Smooth muscle cell (in vitro differentiated cells): ENCODE data around the gene DNM3. TPM values are rescaled to one million over a fixed set of nuclear protein-coding genes. Genes with fewer than 3 reads are reported as not detected.

Source experiments
- DNase-seq: peaks from one replicate; lab custom pipeline; 2025; ENCODE audit not compliant: unreplicated experiment; lab: John Stamatoyannopoulos, UW
- H2AFZ ChIP-seq: fragments of 200-600 bp; sonication (generic); 2 replicates; pipeline ENCODE4 v1.6.0; 2016; ENCODE audit warnings: antibody characterized with exemption, low read depth, mild to moderate bottlenecking
- H3F3A ChIP-seq: fragments of 200-600 bp; sonication (generic); 2 replicates; pipeline ENCODE4 v1.6.0; 2017; ENCODE audit warnings: antibody characterized with exemption, low read depth
- H3K27ac ChIP-seq: fragments of 200-600 bp; sonication (generic); 2 replicates; pipeline ENCODE4 v1.5.1; 2016; ENCODE audit warnings: low read depth, mild to moderate bottlenecking
- H3K27me3 ChIP-seq: fragments of 200-600 bp; sonication (generic); 2 replicates; pipeline ENCODE4 v1.6.1; 2016; ENCODE audit warnings: low read depth, mild to moderate bottlenecking
- H3K36me3 ChIP-seq: fragments of 200-600 bp; sonication (generic); 2 replicates; pipeline ENCODE4 v1.5.1; 2016; ENCODE audit warnings: low read depth
- H3K4me1 ChIP-seq: fragments of 200-600 bp; sonication (generic); 2 replicates; pipeline ENCODE4 v1.5.1; 2016; ENCODE audit warnings: low read depth
- H3K4me2 ChIP-seq: fragments of 200-600 bp; sonication (generic); 2 replicates; pipeline ENCODE4 v1.6.0; 2016; ENCODE audit warnings: mild to moderate bottlenecking
- H3K4me3 ChIP-seq: fragments of 200-600 bp; sonication (generic); 2 replicates; pipeline ENCODE4 v1.5.1; 2016; ENCODE audit warnings: mild to moderate bottlenecking
- H3K79me2 ChIP-seq: fragments of 200-600 bp; sonication (generic); 2 replicates; pipeline ENCODE4 v1.6.0; 2016; ENCODE audit warnings: low read depth, mild to moderate bottlenecking
- H3K9ac ChIP-seq: fragments of 200-600 bp; sonication (generic); 2 replicates; pipeline ENCODE4 v1.6.0; 2016; ENCODE audit warnings: low read depth
- H3K9me3 ChIP-seq: fragments of 200-600 bp; sonication (generic); replicated peaks from 2 replicates; pipeline ENCODE4 v1.5.1; 2016; ENCODE audit warnings: low read depth
- H4K20me1 ChIP-seq: fragments of 200-600 bp; sonication (generic); 2 replicates; pipeline ENCODE4 v1.6.0; 2016; ENCODE audit warnings: low read depth
- CTCF ChIP-seq: fragments of 200-600 bp; sonication (generic); IDR thresholded peaks from 2 replicates; pipeline ENCODE4 v1.5.1; 2017; ENCODE audit warnings: borderline replicate concordance, mild to moderate bottlenecking, antibody characterized with exemption; ENCODE audit not compliant: insufficient read depth, poor library complexity, severe bottlenecking
- WGBS: methylation state at CpG from one replicate; pipeline ENCODE4 v1.1.7; 2016; ENCODE audit warnings: low lambda C conversion rate; 5-methylcytosine and 5-hydroxymethylcytosine counted together
- polyA plus RNA-seq: library from polyadenylated mRNA; unstranded; fragments of >200 nt; fragmentation: Nextera tagmentation; extraction: Ambion mirVana; gene quantifications from 2 replicates; pipeline ENCODE4 v1.2.1, GENCODE V29; 2016
- total RNA-seq: library from RNA; depleted of rRNA; stranded (reverse); fragments of >200 nt; gene quantifications from 2 replicates; pipeline ENCODE4 v1.2.3, GENCODE V29; 2014

The DNM3 gene
- total and polyA plus RNA-seq, 2 experiments from 2014 or later: 1.7 to 3.0 TPM

- Histone ChIP-seq H4K20me1 (no peaks in the 10 kb centered on the region), H3K27ac (peak overlapping the region; percentile 30), H3F3A (no peaks in the 10 kb centered on the region), H3K4me2 (peak overlapping the region; percentile 64), H2AFZ (peak overlapping the region; percentile 67), H3K27me3 (no peaks in the 10 kb centered on the region), H3K79me2 (no peaks in the 10 kb centered on the region), H3K36me3 (no peaks in the 10 kb centered on the region), H3K4me1 (peaks cover 18% of the 10 kb centered on the region), H3K9ac (no peak overlapping the region), H3K9me3 (no peaks in the 10 kb centered on the region), H3K4me3 (no peak overlapping the region)
- DNase-seq: no peak
- no peak for TF ChIP-seq CTCF
- WGBS: 50% methylated on average over 3 of the region's 3 CpGs
These were observed 344.7 kb downstream of the DNM3 start for GRCh38 chr1:172185996-172186395.

GRCh38 chr1:172201572-172201971 lies 360.3 kb downstream of the DNM3 start:
- 67% methylated on average over 3 of the region's 3 CpGs for WGBS
- H3F3A ChIP-seq: no peaks in the 10 kb centered on the region
- no peaks in the 10 kb centered on the region for H3K79me2 ChIP-seq
- no peak overlapping the region for H3K27ac ChIP-seq
- no peaks in the 10 kb centered on the region for H3K4me1 ChIP-seq
- H3K9me3 ChIP-seq: no peaks in the 10 kb centered on the region
- peaks cover 6% of the 10 kb centered on the region for H3K36me3 ChIP-seq
- no peak for DNase-seq
- H4K20me1 ChIP-seq: no peaks in the 10 kb centered on the region
- H3K27me3 ChIP-seq: no peaks in the 10 kb centered on the region
- no peak overlapping the region for H3K4me3 ChIP-seq
- H3K4me2 ChIP-seq: no peak overlapping the region
- H3K9ac ChIP-seq: no peak overlapping the region
- TF ChIP-seq CTCF: no peak
- H2AFZ ChIP-seq: no peak overlapping the region

- Histone ChIP-seq H3K4me3 (peak overlapping the region; percentile 18), H3F3A (no peaks in the 10 kb centered on the region), H3K27ac (peak overlapping the region; percentile 25), H3K9me3 (no peaks in the 10 kb centered on the region), H3K27me3 (no peaks in the 10 kb centered on the region), H3K36me3 (peaks cover 6% of the 10 kb centered on the region), H4K20me1 (no peaks in the 10 kb centered on the region), H3K4me2 (peak overlapping the region; percentile 79), H2AFZ (peak overlapping the region; percentile 73), H3K79me2 (no peaks in the 10 kb centered on the region), H3K9ac (peak overlapping the region; percentile 2), H3K4me1 (no peaks in the 10 kb centered on the region)
- DNase-seq: no peak
- no peak for TF ChIP-seq CTCF
- 10% methylated on average over 8 of the region's 8 CpGs for WGBS
These were observed 362.0 kb downstream of the DNM3 start for GRCh38 chr1:172203135-172203823.

- H3K4me2 ChIP-seq: peak overlapping the region; percentile 79
- H3K4me1 ChIP-seq: no peaks in the 10 kb centered on the region
- peaks cover 3% of the 10 kb centered on the region for H3K36me3 ChIP-seq
- no peaks in the 10 kb centered on the region for H3F3A ChIP-seq
- no peak overlapping the region for H3K4me3 ChIP-seq
- H4K20me1 ChIP-seq: no peaks in the 10 kb centered on the region
- no peaks in the 10 kb centered on the region for H3K79me2 ChIP-seq
- no peaks in the 10 kb centered on the region for H3K9me3 ChIP-seq
- no peaks in the 10 kb centered on the region for H3K27me3 ChIP-seq
- H2AFZ ChIP-seq: peak overlapping the region; percentile 73
- TF ChIP-seq CTCF: no peak
- H3K9ac ChIP-seq: no peak overlapping the region
- H3K27ac ChIP-seq: no peak overlapping the region
- DNase-seq: no peak
These were observed 362.6 kb downstream of the DNM3 start for GRCh38 chr1:172203902-172204301.
